GM12891 (cell line): ENCODE data around the gene DGKZ.

Experiments used
- POLR2A ChIP-seq: IDR thresholded peaks from 2 replicates; pipeline ENCODE4 v1.6.1; 2011; ENCODE audit warnings: low read depth, low read length, control low read depth
- POLR2AphosphoS5 ChIP-seq: IDR thresholded peaks from 2 replicates; pipeline ENCODE4 v1.6.1; 2011; ENCODE audit warnings: low read depth, low read length, control low read depth
- TAF1 ChIP-seq: IDR thresholded peaks from 2 replicates; pipeline ENCODE4 v1.6.1; 2011; ENCODE audit warnings: low read depth, low read length, control low read depth

DNA sequence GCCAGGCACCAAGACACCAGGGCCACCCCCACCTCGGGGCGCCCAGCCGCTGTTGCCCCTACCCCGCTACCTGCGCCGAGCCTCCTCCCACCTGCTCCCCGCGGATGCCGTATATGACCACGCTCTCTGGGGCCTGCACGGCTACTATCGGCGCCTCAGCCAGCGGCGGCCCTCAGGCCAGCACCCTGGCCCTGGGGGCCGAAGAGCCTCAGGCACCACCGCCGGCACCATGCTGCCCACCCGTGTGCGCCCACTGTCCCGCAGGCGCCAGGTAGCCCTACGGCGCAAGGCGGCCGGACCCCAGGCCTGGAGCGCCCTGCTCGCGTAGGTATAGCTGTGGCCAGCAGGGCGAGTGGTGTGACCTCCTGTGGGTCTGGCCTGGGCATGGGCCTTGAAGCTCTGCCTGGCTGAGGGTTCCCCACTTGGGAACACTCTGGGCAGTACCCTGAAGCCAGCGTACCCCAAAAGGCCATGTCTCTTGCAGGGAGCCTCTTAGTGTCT lies 19.4 kb downstream of the DGKZ start:
- TF ChIP-seq POLR2AphosphoS5 (no peak), POLR2A (no peak), TAF1 (no peak)
